ENCODE measurements around the gene CNN3.

Gene CNN3

GRCh38 chr1:94922761-94923331 is 4.1 kb downstream of the CNN3 start:
- Histone ChIP-seq H2AFZ (ENCODE audit: low read length) (no peak overlapping the region), H4K20me1 (ENCODE audit: insufficient read depth, low read length, poor library complexity, severe bottlenecking) (peaks cover 25% of the 10 kb centered on the region), H3K4me2 (ENCODE audit: low read depth, low read length, poor library complexity, severe bottlenecking) (peak overlapping the region; percentile 85), H3K27me3 (ENCODE audit: insufficient read depth, low read length, poor library complexity, severe bottlenecking) (no peaks in the 10 kb centered on the region), H3K4me1 (ENCODE audit: insufficient read depth, low read length, poor library complexity, severe bottlenecking) (peaks cover 58% of the 10 kb centered on the region), H3K9me2 (replicated peaks; ENCODE audit: low read depth, low read length) (no peaks in the 10 kb centered on the region), H3K9me3 (ENCODE audit: insufficient read depth, low read depth, low read length) (no peaks in the 10 kb centered on the region), H3K36me3 (ENCODE audit: insufficient read depth, low read length) (no peaks in the 10 kb centered on the region), H3F3A (ENCODE audit: low read depth) (no peaks in the 10 kb centered on the region), H3K79me2 (ENCODE audit: insufficient read depth, low read length) (peaks cover 80% of the 10 kb centered on the region), H3K4me3 (ENCODE audit: low read length, poor library complexity, severe bottlenecking) (peak overlapping the region; percentile 86), H3K9ac (ENCODE audit: low read depth, low read length, poor library complexity, severe bottlenecking) (no peak overlapping the region)
- TF ChIP-seq CTCF (conservative IDR thresholded peaks at IDR 0.05; ENCODE audit: low read length) (no peak), EZH2phosphoT487 (IDR thresholded peaks at IDR 0.05; ENCODE audit: borderline replicate concordance) (no peak)

GRCh38 chr1:94921977-94922376 is 4.9 kb downstream of the CNN3 start:
- Histone ChIP-seq H3K9me3 (ENCODE audit: insufficient read depth, low read depth, low read length) (no peaks in the 10 kb centered on the region), H3K4me3 (ENCODE audit: low read length, poor library complexity, severe bottlenecking) (no peak overlapping the region), H2AFZ (ENCODE audit: low read length) (no peak overlapping the region), H3K27me3 (ENCODE audit: insufficient read depth, low read length, poor library complexity, severe bottlenecking) (no peaks in the 10 kb centered on the region), H4K20me1 (ENCODE audit: insufficient read depth, low read length, poor library complexity, severe bottlenecking) (peaks cover 25% of the 10 kb centered on the region), H3K79me2 (ENCODE audit: insufficient read depth, low read length) (peaks cover 88% of the 10 kb centered on the region), H3K36me3 (ENCODE audit: insufficient read depth, low read length) (no peaks in the 10 kb centered on the region), H3K4me1 (ENCODE audit: insufficient read depth, low read length, poor library complexity, severe bottlenecking) (peaks cover 55% of the 10 kb centered on the region), H3K9ac (ENCODE audit: low read depth, low read length, poor library complexity, severe bottlenecking) (no peak overlapping the region), H3F3A (ENCODE audit: low read depth) (no peaks in the 10 kb centered on the region), H3K4me2 (ENCODE audit: low read depth, low read length, poor library complexity, severe bottlenecking) (peak overlapping the region; percentile 34), H3K9me2 (replicated peaks; ENCODE audit: low read depth, low read length) (no peaks in the 10 kb centered on the region)
- TF ChIP-seq CTCF (conservative IDR thresholded peaks at IDR 0.05; ENCODE audit: low read length) (no peak), EZH2phosphoT487 (IDR thresholded peaks at IDR 0.05; ENCODE audit: borderline replicate concordance) (no peak)

- H4K20me1 ChIP-seq (ENCODE audit: insufficient read depth, low read length, poor library complexity, severe bottlenecking) = peaks cover 25% of the 10 kb centered on the region
- no peaks in the 10 kb centered on the region for H3K9me2 ChIP-seq (replicated peaks; ENCODE audit: low read depth, low read length)
- H2AFZ ChIP-seq (ENCODE audit: low read length) = no peak overlapping the region
- peaks cover 43% of the 10 kb centered on the region for H3K4me1 ChIP-seq (ENCODE audit: insufficient read depth, low read length, poor library complexity, severe bottlenecking)
- no peaks in the 10 kb centered on the region for H3K36me3 ChIP-seq (ENCODE audit: insufficient read depth, low read length)
- H3K27me3 ChIP-seq (ENCODE audit: insufficient read depth, low read length, poor library complexity, severe bottlenecking) = no peaks in the 10 kb centered on the region
- H3K4me3 ChIP-seq (ENCODE audit: low read length, poor library complexity, severe bottlenecking) = no peak overlapping the region
- H3K9me3 ChIP-seq (ENCODE audit: insufficient read depth, low read depth, low read length) = no peaks in the 10 kb centered on the region
- peak overlapping the region; percentile 4 for H3K9ac ChIP-seq (ENCODE audit: low read depth, low read length, poor library complexity, severe bottlenecking)
- H3F3A ChIP-seq (ENCODE audit: low read depth) = no peaks in the 10 kb centered on the region
- peaks cover 77% of the 10 kb centered on the region for H3K79me2 ChIP-seq (ENCODE audit: insufficient read depth, low read length)
- TF ChIP-seq CTCF (conservative IDR thresholded peaks at IDR 0.05; ENCODE audit: low read length) (no peak), EZH2phosphoT487 (IDR thresholded peaks at IDR 0.05; ENCODE audit: borderline replicate concordance) (no peak)
- peak overlapping the region; percentile 34 for H3K4me2 ChIP-seq (ENCODE audit: low read depth, low read length, poor library complexity, severe bottlenecking)
Observed at GRCh38 chr1:94920061-94920460, 6.8 kb downstream of the CNN3 start.
